Activated CD4-positive, alpha-beta T cell treated with anti-CD3 and anti-CD28 coated beads for 1 hour (primary cell): Measurements from ENCODE around the gene PHF1.

ENCODE experiments used
- DNase-seq: peaks from one replicate; pipeline ENCODE4 v3.0.0-alpha.2; 2020

Gene PHF1

GRCh38 chr6:33418690-33419291 is 8.0 kb downstream of the PHF1 start:
- DNase-seq: no peak

- DNase-seq: no peak
These were observed 9.0 kb downstream of the PHF1 start, which contains the start of gene SYNGAP1 for GRCh38 chr6:33419580-33420490. Gene SYNGAP1 (plus strand): TSS chr6:33420065. CDS start chr6:33420265, 200 bp downstream.

DNA sequence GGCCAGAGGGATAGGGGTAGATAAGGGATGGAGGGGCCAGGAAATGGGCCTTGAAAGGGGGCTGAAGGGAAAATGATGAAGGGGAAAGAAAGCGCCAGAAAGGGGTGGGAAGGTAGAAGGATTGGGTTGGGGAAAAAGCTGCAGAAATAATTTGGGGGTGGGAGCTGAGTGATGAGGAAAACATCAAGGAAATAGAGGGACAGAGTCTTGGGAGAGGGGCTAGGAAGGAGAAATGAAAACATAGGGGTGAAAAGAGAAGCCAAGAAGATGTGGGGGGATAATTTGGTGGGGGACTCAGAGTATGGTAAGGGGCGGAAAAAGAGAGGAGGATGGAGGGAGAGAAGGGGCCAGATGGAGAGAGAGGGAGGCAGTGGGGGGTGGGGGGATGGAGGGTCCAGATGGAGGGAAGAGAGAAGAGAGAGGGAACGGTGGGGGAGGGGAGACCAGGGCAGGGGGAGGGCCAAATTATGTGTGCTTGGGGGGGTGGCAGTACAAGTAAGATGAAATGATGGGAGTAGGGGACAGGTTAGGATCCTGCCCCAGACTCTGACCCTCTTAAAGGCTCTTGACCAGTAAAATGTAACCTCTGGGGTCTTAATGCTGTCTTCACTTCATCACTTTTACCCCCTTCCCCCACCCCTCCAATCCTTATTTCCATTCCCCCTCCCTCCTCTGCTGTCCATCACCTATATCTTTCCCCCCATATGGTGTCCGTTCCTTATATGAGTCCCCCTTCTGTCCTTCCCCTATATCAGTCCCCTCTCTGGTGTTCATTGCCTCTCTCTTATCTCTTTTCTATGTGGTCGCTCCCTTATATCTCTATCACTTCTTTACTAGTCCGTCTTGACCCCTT is 9.9 kb downstream of the PHF1 start:
- no peak for DNase-seq

- DNase-seq: no peak
These were observed 10.5 kb downstream of the PHF1 start for GRCh38 chr6:33421344-33421643.

DNA sequence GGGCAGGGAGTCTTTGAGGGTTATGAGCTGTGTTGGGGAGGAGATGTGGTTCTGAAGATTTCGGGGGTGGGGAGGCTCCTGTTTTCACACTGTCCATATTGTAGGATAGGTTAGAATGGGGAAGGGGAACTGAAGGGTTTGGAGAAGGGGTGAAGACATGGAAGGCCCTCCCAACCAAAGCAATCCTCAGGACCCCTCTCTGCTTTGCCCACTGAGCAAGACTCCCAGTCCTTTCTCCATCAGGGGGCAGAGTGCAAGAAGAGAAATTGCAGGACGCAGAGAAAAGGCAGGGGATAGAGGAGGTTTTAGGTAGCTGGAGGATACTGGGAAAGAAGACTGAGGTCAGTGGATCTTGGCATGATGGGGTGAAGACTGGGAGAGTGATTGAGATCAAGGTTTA is 13.0 kb downstream of the PHF1 start:
- no peak for DNase-seq

DNA sequence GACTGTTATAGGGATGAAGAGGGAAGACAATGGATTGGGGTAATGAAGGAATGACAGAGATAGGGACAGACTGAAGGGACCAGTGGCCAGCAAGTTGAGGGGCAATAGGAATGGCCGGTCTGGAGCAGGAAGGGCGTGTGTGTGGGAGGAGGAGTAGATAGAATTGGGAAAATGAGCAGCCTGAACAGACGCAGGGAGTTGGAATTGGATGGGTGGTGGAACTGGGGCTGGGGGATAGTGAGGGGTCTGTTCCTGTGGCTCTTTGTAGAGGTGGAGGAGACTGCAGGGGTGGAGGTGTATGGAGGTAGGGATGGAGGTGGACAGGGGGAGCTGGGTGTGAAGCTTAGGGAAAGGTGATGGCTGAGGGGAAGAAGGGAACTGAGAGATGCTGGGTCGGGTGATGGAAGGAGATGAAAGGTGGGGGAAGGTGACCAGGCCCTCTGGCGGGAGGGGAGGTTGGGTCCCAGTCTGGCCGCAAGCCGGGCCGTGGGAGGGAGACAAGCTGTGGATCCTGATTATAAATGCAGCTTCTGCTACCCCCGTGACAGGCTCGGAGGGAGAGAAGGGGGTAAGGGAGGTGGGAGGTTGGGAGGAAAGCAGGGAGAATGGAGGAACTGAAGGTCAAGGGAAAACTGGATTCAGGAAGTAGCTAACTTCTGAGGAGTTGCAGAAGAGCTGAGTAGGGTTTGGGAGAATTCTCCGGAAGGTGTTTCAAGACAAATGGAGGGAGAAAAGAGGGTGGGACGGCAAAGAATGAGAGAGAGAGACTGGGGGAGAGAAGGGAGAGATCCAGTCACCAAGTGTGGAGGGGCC is 14.2 kb downstream of the PHF1 start:
- DNase-seq: no peak

- DNase-seq: peak; percentile 70
These were observed 15.1 kb downstream of the PHF1 start for GRCh38 chr6:33425668-33426577.

- DNase-seq: no peak
These were observed 16.0 kb downstream of the PHF1 start for GRCh38 chr6:33426590-33427511.

- peak; percentile 44 for DNase-seq
These were observed 16.9 kb downstream of the PHF1 start for GRCh38 chr6:33427585-33428223.

DNA sequence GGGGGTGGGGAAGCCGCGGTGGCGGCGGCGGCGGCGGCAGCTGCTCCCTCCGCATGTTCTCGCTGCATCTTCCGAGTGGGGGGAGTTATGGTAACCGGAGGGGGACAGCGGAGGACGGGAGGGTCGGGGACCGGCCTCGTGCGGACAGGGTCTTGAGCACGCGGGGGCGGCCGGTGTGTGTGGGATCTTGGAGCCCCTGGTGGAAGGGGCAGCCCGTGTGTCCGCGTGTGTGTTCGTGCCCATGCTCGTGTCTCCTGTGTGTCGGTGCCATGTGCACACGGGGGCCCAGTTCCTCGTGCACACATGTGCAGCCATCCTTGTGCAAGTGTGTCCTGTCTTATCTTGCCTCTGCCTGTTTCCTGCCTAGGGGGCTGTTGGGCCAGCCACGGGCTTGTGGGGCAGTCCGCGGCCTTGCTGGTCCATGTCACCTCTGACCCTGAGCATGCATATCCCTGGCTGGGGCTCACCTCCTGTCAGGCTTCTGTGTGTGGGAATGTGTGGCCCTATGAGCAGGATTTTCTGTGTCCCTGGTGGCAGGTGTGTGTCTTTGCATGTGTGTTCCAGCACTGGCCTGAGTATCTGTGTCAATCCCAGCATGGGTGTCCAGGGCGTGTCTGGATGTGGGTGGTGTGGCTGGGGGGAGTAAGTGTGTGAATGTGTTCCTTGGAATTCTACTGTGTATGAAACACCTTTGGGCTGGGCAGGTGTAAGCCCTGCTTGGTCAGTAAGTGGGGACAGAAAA is 17.6 kb downstream of the PHF1 start:
- no peak for DNase-seq

GRCh38 chr6:33428966-33429749 is 18.3 kb downstream of the PHF1 start:
- DNase-seq: no peak

GRCh38 chr6:33429750-33430052 is 18.9 kb downstream of the PHF1 start:
- no peak for DNase-seq

DNA sequence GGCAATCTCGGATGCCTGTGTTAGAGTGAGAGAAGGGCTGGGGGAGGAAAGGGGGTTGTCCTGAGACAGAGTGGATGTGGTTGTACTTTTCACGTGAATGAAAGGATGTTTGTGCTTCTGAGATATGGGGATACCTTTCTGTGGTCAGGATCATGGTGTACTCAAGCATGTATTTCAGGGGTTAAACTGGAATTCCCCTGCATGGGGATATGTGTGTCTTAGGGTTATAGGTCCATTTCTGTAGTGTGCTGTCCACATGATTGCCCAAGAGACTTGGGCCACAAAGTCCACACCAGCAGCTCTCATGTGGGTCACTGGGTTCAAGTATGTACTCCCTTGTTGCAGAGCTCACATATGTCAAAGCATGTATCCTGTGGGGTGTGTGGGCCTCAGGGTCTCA is 19.5 kb downstream of the PHF1 start:
- DNase-seq: no peak

- peak; percentile 68 for DNase-seq
These were observed 20.4 kb downstream of the PHF1 start for GRCh38 chr6:33430991-33431879.

DNA sequence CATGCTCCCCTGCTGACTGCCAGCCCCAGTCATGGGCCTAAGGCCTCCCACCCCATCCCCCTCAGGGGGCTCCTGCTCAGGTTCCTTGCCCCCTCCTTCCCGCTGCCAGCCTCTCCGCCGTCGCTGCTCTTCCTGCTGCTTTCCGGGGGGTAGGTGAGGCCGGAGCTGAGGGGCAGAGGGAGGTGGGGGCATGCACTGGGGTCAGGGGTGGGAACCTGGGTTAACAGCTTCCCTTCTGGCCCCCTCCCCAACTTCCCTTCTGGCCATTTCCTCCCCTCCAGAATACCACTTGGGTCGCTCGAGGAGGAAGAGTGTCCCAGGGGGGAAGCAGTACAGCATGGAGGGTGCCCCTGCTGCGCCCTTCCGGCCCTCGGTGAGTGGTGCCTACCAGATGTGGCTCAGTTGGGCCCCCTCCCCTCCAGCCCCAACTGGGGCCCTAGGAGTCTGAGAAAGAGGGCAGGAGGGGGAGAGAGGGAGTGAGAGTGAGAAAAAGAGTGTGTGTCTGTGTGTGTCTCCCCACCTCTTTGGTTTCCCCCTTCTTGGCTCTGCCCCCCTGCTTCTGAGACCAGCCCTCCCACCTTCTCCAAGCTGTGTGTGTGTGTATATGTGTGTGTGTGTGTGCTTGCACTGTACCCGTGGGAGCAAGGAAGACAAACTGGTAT is 21.2 kb downstream of the PHF1 start:
- DNase-seq: no peak

- no peak for DNase-seq
These were observed 21.7 kb downstream of the PHF1 start for GRCh38 chr6:33432546-33432945.

- DNase-seq: no peak
These were observed 22.3 kb downstream of the PHF1 start for GRCh38 chr6:33433001-33433543.
